Head of caudate nucleus (tissue), 42 donors: ENCODE data around the gene LEMD1.
"Not testable (repeated sequence)": the region's sequence is repeated elsewhere in the genome, so short reads cannot be mapped to it uniquely, and the experiment has no call there.

Experiments used
- DNase-seq, 42 donors: peaks; one replicate each; pipeline versions ENCODE4 v3.0.0 to v3.0.0-alpha.2; 2020 to 2021; ENCODE audit warnings: mixed read lengths in 7 of 42
- intact Hi-C: fragments of 100-400 bp; cut with DNase I; formaldehyde crosslinking; loops from one replicate; pipeline ENCODE4 v1.15.0; 2022

The LEMD1 gene

DNA sequence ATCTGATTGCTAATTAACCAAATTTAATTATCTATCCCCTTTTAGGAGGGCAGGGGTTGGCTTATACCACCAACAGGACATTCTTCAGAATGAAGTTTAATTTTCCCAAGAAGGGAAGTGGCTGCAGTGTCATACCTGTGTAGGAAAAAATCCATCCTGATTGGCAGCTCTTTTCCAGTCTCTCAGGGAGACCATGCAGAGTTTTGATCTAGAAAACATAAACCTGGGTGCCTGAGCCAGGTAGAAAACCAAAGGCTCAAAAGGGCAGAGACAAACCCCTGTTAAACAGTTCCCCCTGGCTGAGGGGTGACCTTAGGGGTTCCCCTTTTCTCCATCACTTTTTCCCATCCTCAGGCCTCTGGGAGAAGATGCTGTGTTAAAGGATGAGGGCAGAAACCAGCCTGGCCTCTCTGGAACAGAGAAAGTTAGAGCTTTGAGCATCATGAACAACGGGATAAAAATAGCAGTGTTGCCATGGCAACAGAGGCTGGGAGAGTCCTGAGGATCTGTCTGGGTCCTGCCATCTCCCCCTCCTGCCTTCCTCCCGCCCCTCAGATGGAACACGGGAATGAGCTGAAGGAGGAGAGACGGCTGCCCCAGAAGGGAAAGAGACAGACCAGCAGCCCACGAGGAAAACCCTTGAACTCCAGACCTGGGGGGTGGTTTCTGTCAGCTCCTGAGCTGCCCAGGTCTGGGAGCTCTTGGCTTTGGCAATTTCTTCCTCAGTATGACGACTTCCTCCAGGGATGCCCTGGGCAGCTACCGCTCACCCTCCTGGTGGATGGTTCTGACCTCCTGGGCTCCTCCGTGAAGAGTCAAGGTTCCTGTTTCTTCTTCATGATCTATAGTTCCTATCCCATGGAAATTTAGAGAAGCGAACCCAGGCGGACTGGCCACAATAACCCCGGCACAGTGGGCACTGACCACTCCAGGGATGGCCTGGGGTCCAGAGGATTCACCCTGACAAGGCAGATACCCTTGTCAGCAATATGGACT is 14.0 kb upstream of the LEMD1 start:
- DNase-seq: peak in 41 of 42 donors; percentile 22 to 92 (median 61)
- intact Hi-C loops: loop anchor here (5.0 kb wide), 1 partner anchor 79 kb away; the partner anchor contains the start of gene KLHDC8A

DNA sequence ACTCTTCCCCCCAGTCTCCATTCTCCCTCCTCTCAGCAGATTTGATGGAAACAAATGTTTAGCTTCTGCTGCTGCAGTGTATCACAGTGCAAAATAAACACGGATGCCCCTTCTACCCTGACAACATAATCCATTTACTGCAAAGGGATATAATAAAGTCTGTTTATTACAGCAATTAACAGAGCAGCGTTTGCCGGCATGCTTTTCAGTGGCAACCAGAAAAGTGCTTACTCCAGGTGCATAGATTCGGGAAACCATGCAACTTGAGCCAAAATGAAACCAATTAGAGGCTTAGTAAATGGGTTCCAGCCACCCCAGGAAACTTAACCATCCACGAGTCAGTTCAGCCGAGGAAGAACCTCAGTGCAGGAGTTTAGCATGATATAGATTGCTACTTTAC is 12.9 kb upstream of the LEMD1 start:
- no peak for DNase-seq
- intact Hi-C loops: loop anchor here (5.0 kb wide), 2 partner anchors 48 to 77 kb away; partner anchors contain the start of gene KLHDC8A

DNA sequence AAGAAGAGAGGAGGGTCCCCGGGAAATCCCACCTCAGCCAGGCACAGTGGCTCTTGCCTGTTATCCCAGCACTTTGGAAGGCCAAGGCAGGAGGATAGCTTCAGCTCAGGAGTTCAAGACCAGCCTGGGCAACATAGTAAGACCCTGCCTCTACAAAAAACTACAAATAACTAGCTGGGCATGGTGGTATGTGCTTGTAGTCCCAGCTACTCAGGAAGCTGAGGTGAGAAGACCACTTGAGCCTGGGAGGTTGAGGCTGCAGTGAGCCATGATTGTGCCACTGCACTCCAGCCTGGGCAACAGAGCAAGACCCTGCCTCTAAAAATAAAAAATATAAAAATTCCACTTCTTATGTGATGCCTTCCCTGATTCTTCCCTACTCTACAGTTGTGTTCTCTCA is 10.8 kb upstream of the LEMD1 start:
- DNase-seq: not testable (repeated sequence)
- intact Hi-C loops: loop anchor here (5.0 kb wide), 1 partner anchor 50 kb away; no protein-coding TSS in a partner anchor

DNA sequence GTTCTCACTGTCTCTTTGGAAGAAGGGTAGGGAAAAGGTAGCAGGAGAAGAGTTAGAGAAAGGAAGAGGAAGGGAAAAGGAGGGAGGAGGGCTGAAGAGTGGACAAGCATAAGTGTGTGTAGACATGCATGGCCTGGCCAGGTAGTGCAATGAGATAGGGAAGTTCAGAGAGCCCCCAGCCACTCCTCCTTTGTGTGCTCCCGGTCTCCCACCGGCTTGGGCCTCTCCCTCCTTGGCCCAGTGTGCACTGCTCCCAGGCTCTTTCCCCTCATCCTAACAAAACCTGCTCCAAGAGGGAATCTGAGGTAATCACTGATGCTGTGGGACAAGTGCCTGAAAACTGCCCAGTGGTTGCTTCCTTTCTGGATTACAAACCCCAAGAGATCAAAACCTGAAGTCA is 10.3 kb upstream of the LEMD1 start:
- DNase-seq: no peak
- intact Hi-C loops: loop anchor here (5.0 kb wide), 1 partner anchor 50 kb away; no protein-coding TSS in a partner anchor

DNA sequence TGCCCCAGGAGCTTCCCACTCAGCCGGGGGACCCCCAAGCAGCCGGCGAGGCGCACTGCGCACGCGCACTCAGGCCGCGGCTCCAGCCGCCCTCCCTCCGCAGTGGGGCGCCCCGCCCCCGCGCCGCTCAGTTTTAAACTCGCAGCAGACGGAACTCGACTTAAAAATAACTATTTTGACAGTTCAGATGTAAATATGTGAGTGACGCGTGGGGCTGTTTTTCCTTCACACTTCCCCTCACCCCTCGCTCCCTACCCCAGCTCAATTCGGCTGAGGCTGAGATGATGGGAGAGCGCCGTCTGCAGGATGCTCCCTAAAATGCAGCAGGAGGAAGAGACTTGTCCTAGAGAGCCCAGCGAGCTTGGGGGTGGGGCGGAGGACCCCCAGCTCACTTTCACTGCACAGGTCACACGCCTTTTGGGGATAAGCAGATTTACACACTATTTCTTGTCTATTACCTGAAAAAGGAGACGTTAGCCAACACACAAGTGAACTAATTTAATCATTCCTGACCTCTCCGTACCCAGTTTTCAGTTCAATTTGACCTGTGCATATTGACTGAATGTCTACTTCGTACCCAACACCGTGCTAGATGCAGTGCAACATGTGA is 8.9 kb upstream of the LEMD1 start:
- intact Hi-C loops: loop anchor here (5.0 kb wide), 1 partner anchor 52 kb away; no protein-coding TSS in a partner anchor

DNA sequence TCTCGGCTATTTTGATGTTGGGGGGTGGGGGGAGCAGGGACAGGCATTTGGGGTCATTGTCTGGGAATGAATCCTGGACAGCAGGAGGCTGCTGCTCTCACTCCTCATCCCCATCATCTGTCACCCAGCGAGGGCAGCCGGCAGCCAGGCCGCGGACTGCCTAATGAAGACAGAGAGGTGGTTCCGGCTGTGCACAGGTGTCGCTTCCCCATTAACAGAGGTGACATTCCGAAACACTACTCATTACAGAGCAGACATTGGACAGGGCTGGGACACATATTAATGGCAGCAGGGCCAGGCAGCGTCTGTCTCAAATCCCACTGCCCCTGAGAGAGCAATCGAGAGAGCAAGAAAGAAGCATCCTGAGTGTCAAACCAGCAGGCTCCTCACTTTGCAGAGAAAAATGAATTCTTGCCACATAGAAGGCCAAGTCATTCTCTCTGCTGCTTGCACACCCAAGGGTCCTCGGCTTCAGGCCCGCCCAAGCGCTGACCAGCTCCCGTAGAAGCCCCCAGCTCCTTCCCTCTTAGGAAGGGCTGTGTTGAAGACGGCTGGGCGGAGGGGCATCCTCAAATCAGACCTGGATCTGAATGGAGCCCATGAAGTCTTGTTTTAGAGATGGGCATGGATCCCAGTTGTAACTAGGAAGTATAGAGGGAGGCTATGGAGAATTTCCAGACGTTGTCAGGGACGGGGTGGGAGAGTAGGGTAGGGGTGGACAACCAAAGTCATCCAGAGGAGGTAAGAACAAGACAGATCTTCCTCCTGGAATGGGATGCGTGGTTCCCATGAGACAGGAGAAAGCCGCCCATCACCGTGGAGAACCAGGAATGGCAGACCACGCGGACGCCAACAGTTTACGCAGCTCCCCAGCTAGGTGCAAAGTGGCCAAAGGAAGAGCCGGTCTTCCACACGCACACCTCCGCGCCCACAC is 8.2 kb upstream of the LEMD1 start:
- intact Hi-C loops: loop anchor here (5.0 kb wide), 1 partner anchor 52 kb away; no protein-coding TSS in a partner anchor
- DNase-seq: peak in 2 of 42 donors; percentile 24 to 29

More for the DNA sequence above, 8.9 kb upstream of the LEMD1 start:
- DNase-seq: peak; percentile 24 to 86 (median 74)

DNA sequence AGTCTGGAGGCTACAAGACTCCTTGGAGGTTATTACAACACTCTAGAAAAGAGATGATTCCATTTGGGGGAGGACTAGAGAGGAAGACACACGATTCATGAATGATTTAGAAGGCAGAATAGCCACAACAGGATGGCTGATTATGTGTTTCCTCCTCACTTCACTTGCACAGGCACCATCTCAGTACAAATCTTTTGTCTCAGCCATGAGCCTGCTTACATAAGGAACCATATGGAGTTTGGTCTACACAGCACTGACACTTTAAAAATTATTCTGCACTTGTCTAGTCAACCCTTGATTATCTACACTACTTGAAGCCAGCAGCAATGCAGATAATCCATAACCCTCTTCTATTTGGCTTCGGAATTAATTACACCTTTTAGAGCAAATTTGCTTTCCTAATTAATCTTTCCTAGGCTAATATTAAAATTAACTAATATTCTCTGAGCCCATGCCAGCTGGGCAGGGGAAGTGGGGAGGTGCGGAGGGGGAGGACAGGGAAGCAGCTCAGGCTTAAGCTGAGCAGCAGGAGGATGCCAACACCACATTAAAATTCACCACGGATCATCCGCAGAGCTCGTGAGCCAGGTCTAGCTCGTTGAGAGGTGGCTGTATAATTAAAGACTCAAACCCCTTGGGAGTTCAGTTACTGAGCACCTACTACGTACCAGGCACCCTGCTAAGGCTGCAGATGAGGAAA is 3.2 kb upstream of the LEMD1 start:
- DNase-seq: peak in 2 of 42 donors; percentile 9 to 29
- intact Hi-C loops: no loop called here

GRCh38 chr1:205423814-205424399 is 2.1 kb upstream of the LEMD1 start:
- intact Hi-C loops: no loop called here
- DNase-seq: peak in 2 of 42 donors; percentile 7 to 25

DNA sequence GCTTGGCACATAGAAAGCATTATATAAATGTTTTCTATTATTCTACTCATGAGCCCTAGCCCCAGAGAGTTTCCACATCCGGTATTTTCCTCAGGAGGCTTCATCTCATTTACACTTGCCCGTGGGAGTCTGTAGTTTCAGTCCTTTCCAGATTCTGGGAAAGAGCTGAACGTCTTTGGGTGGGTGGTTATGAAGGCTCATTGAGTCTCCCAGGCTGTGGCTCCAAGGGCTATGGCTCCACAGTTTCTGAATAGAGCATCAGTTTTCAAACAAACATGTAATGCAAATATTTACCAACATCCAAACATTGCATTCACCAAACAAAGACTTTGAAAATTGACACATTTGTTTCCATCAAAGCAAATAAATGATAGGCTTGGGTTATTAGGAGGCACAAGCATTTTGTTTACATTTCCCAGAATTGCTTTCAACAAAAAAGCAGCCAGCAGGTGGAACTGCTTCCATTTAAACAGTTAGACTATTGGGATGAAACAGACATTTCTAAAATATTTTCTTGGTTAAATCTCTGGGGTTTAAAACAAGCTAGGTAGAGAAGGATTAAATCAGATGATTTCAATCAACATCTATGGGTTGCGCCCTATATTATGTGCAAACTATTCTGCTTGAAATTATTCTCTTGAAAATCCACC is 1.3 kb upstream of the LEMD1 start:
- intact Hi-C loops: no loop called here
- peak in 2 of 42 donors; percentile 13 to 35 for DNase-seq

- intact Hi-C loops: no loop called here
- DNase-seq: no peak
These were observed 918 bp downstream of the LEMD1 start for GRCh38 chr1:205420938-205421337.

- intact Hi-C loops: no loop called here
- DNase-seq: peak in 1 of 42 donors; percentile 33
These were observed 3.8 kb downstream of the LEMD1 start for GRCh38 chr1:205417870-205418635.

DNA sequence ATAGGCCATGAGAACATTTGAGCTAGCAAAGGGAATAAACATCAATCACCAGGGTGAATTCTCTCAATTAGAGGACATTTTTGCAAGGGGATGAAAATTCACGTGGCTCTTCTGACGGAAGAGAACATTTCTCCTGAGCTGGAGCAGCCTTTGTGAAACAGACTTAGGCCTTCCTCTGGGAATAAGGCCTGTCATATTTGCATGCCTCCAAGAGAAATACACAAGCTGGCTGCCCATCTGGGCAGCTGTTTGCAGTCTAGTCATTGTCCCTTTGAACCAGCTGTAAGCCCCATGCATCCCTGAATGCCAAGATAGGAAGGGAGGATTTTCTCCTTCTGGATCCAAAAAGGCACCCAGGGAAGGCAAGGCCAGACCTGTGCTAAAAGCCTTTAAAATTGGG is 5.5 kb downstream of the LEMD1 start:
- intact Hi-C loops: no loop called here
- peak in 1 of 42 donors; percentile 31 for DNase-seq

DNA sequence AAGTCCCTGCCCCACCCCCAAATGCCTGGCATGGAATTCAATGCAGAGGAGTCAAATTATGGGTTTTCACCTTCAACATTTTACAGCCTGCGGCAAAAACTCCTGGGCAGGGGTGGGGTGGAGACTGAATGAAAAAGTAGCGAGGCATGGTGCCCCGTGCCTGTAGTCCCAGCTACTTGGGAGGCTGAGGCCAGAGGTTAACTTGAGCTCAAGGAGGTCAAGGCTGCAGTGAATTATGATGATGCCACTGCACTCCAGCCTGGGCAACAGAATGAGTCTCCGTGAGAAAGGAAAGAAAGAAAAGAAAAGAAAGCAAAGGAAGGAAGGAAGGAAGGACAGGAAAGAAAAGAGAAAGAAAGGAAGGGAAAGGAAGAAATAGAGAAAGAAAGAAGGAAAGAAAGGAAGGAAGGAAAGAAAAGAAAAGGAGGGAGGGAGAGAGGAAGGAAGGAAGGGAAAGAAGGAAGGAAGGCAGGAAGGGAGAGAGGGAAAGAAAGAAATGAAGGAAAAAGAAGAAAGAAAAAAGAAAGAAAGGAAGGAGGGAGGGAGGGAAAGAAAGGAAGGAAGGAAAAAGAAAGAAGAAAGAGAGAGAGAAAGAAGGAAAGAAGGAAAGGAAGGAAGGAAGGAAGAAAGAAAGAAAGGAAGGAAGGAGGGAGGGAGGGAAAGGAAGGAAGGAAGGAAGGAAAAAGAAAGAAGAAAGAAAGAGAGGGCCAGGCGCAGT is 11.1 kb downstream of the LEMD1 start:
- intact Hi-C loops: no loop called here
- peak in 1 of 42 donors; percentile 3 for DNase-seq

DNA sequence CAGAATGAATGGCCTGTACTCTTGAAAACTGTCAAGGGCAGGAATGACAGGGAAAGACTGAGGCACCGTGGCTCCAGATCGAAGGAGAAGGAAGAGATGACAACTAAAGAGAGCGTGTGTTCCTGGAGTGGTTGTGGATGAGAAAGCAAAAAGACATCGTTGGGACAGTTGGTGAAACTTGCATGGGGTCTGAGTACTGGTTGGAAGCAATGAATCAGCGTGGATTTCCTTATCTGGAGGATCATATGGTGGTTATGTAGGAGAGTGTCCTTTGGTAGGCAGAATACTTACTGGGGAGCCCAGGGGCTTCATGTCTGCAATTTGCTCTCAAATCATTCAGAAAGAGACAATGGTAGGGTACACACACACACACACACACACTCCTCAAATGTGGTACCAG is 13.9 kb downstream of the LEMD1 start:
- intact Hi-C loops: no loop called here
- DNase-seq: peak in 1 of 42 donors; percentile 3

DNA sequence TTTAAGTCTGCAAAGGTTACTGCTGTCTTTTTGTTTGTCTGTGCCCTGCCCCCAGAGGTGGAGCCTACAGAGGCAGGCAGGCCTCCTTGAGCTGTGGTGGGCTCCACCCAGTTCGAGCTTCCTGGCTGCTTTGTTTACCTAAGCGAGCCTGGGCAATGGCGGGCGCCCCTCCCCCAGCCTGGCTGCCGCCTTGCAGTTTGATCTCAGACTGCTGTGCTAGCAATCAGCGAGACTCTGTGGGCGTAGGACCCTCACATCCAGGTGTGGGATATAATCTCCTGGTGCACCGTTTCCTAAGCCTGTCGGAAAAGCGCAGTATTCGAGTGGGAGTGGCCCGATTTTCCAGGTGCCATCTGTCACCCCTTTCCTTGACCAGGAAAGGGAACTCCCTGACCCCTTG is 15.6 kb downstream of the LEMD1 start:
- intact Hi-C loops, DNase-seq: not testable (repeated sequence)

DNA sequence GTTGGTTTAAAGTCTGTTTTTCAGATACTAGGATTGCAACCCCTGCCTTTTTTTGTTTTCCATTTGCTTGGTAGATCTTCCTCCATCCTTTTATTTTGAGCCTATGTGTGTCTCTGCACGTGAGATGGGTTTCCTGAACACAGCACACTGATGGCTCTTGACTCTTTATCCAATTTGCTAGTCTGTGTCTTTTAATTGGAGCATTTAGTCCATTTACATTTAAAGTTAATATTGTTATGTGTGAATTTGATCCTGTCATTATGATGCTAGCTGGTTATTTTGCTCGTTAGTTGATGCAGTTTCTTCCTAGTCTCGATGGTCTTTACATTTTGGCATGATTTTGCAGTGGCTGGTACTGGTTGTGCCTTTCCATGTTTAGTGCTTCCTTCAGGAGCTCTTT is 17.4 kb downstream of the LEMD1 start:
- DNase-seq, intact Hi-C loops: not testable (repeated sequence)
